GM21447 (cell line): ENCODE measurements around the gene ZSCAN12.

Experiments
- ATAC-seq: cut with Tn5 transposase; IDR thresholded peaks from one replicate; pipeline ENCODE4 v1.9.1; 2021; ENCODE audit not compliant: unreplicated experiment

ZSCAN12 gene

DNA sequence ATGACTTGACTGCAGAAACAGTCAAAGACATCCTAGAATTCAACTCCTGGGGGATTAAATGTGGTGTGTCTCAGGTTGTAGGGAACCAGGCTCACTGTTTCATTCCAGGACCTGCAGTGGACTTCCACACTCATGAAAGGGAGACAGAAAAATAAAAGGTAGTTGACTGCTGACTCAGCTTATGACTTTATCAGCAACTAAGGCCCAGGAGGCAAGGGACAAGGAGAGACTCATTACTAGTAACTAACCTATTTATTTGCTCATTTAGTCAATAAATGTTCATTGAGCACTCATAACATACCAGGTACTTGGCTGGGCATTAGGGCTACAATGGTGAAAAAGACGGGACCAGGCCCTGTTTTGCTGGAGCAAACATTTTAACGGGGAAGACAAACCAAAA, 66.5 kb downstream of the ZSCAN12 start:
- ATAC-seq: no peak

DNA sequence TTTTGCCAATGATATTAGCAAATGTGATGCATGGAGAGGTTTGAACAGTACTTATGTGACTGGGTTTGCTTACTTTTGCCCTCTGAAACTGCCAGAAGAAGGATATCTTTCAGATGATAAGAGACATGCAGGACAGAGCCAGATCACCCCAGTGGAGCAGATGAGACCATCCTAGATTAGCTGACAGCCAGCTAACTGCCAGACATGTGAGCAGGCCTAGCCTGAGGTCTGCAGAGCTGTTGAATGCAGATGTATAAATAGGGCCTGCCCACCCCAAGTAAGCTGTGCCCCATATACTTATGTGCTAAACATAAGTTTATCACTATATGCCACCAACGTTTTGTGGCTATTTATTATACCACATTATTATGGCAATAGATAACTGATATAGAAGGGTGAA, 69.5 kb downstream of the ZSCAN12 start:
- ATAC-seq: no peak
